Endothelial cell (in vitro differentiated cells): ENCODE measurements around the gene C20orf144. TPM values are rescaled to one million over a fixed set of nuclear protein-coding genes. Genes with fewer than 3 reads are reported as not detected.
A peak's percentile ranks its signal among the peaks of the same experiment; 100 is the strongest.

ENCODE experiments used
- DNase-seq: peaks from one replicate; pipeline ENCODE4 v3.0.0; 2021; ENCODE audit warnings: low spot score
- H3K27ac Mint-ChIP-seq: one replicate; pipeline ENCODE4 v1.8.0; 2021; ENCODE audit warnings: mixed read lengths, inconsistent platforms; ENCODE audit not compliant: unreplicated experiment
- H3K27me3 Mint-ChIP-seq: one replicate; pipeline ENCODE4 v1.8.0; 2021; ENCODE audit warnings: mild to moderate bottlenecking, moderate library complexity, mixed read lengths, inconsistent platforms; ENCODE audit not compliant: unreplicated experiment
- H3K36me3 Mint-ChIP-seq: one replicate; pipeline ENCODE4 v1.8.0; 2021; ENCODE audit warnings: mild to moderate bottlenecking, low read depth, mixed read lengths, inconsistent platforms; ENCODE audit not compliant: unreplicated experiment
- H3K4me1 Mint-ChIP-seq: one replicate; pipeline ENCODE4 v1.8.0; 2021; ENCODE audit warnings: mild to moderate bottlenecking, mixed read lengths, inconsistent platforms; ENCODE audit not compliant: unreplicated experiment
- H3K4me3 Mint-ChIP-seq: one replicate; pipeline ENCODE4 v1.8.0; 2021; ENCODE audit warnings: mild to moderate bottlenecking, mixed read lengths, inconsistent platforms; ENCODE audit not compliant: unreplicated experiment
- H3K9me3 Mint-ChIP-seq: one replicate; pipeline ENCODE4 v1.8.0; 2021; ENCODE audit warnings: mixed read lengths, inconsistent platforms; ENCODE audit not compliant: unreplicated experiment
- total RNA-seq: library from RNA; stranded (reverse); fragmentation: NEBNext Ultra II Directional; extraction: Animal tissue kit (Norgen Biotek cat#: 25700); gene quantifications from one replicate; pipeline ENCODE4 v1.2.1, GENCODE V29; 2021; ENCODE audit not compliant: unreplicated experiment
- TF ChIP-seq, protein P1 (sequence below): fragments of 200-600 bp; sonication (generic); IDR thresholded peaks from one replicate; pipeline ENCODE4 v1.5.0; 2021; ENCODE audit warnings: antibody characterized with exemption; ENCODE audit not compliant: unreplicated experiment

Gene C20orf144
- total RNA-seq, 1 donor from 2014 or later: not detected

DNA sequence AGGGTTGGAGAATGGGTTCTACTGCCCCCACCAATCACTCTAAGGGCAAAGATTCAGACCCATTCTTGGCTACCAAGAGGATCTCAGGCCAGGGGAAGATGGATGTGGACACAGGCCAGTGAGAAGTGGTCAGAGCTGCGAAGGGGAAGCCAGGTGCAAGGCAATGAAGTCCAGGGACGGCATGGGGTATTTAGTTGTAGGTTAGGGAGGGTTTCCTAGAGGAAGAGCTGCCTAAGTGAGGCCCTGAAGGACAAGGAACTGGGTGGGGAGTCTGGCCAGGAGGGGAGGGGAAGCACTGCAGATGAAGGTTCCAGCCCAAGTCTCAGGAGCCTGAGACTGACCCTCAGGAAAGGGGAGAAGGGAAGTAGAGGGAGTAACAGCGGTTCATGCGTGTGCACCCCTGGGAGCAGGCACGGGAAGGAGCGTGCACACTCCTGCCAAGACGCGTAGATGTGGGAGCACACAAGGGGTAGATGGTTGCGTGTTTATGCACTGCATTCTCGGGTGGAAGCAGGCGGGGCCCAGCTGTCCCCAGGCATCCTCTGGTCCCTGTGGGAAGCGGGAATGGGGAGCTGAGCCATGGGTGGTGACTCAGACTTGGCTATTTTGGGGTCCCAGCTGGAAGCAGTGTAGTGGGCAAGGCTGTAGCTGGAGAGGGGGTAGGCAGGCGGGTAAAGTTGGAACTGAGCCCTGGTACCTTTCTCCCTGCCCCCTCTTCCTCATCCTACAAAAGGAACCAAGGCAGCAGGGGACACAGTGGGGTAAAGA is 7.9 kb downstream of the C20orf144 start:
- TF ChIP-seq, protein P1, sequence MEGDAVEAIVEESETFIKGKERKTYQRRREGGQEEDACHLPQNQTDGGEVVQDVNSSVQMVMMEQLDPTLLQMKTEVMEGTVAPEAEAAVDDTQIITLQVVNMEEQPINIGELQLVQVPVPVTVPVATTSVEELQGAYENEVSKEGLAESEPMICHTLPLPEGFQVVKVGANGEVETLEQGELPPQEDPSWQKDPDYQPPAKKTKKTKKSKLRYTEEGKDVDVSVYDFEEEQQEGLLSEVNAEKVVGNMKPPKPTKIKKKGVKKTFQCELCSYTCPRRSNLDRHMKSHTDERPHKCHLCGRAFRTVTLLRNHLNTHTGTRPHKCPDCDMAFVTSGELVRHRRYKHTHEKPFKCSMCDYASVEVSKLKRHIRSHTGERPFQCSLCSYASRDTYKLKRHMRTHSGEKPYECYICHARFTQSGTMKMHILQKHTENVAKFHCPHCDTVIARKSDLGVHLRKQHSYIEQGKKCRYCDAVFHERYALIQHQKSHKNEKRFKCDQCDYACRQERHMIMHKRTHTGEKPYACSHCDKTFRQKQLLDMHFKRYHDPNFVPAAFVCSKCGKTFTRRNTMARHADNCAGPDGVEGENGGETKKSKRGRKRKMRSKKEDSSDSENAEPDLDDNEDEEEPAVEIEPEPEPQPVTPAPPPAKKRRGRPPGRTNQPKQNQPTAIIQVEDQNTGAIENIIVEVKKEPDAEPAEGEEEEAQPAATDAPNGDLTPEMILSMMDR: no peak
- Mint-ChIP-seq H3K36me3 (peaks cover 8% of the 10 kb centered on the region), H3K4me1 (peaks cover 21% of the 10 kb centered on the region), H3K4me3 (no peak overlapping the region), H3K27me3 (peaks cover 15% of the 10 kb centered on the region), H3K9me3 (no peaks in the 10 kb centered on the region), H3K27ac (peak overlapping the region; percentile 16)
- DNase-seq: no peak

DNA sequence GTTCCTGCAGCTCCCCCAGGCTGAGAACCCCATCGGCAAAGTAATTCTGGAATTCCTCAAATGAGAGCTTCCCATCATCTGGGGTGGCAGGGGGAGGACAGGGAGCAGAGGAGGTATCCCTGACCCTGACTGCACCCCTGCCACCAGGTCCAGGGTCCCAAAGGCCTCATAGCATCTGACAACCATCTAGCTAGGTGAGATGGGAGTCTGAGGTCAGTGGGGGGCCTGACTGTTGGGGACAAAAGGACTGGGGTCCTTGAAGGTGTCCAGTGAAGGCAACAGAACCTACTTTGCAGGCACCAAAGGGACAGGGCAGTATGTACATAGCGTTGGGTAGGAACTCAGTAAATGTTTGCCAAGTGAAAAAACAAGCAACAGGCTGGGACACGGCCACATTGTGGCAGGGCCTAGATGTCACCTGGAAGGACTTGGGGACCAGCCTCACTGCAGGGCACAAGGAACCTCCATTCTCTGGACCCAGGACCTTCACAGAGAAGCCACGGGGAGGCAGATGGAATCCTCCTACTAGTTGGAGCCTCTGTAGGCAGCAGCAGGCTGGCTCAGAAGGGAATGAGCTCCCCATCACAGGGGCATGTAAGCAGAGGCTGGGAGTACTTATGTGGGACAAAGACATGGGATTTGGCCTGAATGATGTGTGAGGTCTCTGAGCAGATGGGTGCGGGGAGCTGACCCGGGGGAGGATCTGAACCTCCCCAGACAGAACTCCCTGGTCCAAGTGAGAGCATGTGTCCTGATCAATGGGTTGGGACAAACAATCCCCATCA is 8.8 kb downstream of the C20orf144 start:
- no peaks in the 10 kb centered on the region for H3K9me3 Mint-ChIP-seq
- H3K27me3 Mint-ChIP-seq: peaks cover 13% of the 10 kb centered on the region
- H3K4me1 Mint-ChIP-seq: peaks cover 23% of the 10 kb centered on the region
- no peak overlapping the region for H3K27ac Mint-ChIP-seq
- H3K36me3 Mint-ChIP-seq: peaks cover 10% of the 10 kb centered on the region
- no peak for DNase-seq
- H3K4me3 Mint-ChIP-seq: no peak overlapping the region
- TF ChIP-seq, protein P1: no peak

DNA sequence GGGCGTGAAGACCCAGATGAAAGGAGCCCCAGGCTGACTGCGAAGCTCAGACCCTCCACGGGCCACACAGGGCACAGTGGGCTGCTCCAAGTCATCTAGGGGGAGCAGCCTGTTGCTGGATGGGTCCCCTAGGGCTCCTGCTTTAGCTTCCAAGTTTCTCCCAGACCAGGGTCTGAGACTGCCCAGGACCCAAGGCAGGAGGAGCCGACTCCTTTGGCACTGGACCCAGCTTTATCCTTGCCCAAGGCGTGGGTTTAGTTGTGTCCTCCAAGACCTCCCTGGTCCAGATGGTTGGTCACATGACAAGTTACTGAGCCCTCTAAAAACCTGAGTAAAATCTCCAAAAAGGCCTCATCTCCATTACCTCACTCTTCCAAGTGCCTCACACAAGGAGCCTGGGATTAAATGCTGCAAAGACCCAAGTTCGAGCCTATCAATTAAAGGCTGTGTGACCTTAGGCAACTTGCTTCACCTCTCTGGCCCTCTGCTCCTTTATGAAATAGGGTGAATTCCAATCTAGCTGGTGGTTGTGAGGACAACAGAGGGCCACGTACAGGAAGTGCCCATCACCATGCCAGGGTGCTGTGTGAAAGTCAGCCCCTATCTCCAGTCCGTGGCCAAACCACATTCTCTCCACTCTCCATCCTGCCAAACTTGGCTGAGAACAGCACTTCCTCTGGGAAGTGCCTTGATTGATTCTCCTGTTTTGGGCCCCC is 9.6 kb downstream of the C20orf144 start:
- DNase-seq: no peak
- H3K36me3 Mint-ChIP-seq: peaks cover 10% of the 10 kb centered on the region
- H3K9me3 Mint-ChIP-seq: no peaks in the 10 kb centered on the region
- TF ChIP-seq, protein P1: no peak
- H3K27me3 Mint-ChIP-seq: peaks cover 14% of the 10 kb centered on the region
- H3K4me3 Mint-ChIP-seq: peak overlapping the region; percentile 51
- peaks cover 18% of the 10 kb centered on the region for H3K4me1 Mint-ChIP-seq
- no peak overlapping the region for H3K27ac Mint-ChIP-seq

DNA sequence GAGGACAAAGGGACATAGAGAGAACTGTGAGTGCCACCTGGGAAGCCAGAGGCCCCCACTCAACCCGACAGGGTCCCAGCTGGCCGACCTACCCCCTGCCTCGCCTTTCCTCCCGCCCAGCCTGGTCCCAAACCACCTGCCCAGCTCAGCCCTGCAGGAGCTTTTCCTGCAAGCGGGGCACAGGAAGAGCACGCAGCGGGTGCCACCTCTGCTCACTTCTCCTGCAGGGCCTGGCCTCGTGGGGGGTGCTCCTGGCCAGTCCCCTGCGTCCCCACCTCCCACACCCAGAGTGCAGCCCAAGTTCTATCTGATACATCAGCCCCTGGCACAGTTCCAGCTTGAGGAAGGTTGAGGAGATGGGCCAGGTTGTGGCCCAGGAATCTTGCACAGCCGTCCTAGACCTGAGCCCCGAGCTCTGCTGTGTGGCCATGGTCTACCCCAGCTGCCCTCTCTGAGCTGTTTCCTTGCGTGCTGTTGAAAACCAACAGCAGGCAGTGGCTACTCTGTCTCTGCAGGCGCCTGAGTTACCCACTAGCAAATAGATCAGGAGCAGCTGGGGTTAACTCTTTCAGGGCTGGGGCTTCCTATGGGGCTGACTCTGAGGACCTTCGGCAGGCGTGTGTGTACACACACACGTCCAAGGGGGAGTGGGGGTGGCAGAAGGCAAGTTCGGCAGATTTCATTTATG is 10.4 kb downstream of the C20orf144 start:
- peak overlapping the region; percentile 91 for H3K4me3 Mint-ChIP-seq
- no peak overlapping the region for H3K27ac Mint-ChIP-seq
- peaks cover 17% of the 10 kb centered on the region for H3K4me1 Mint-ChIP-seq
- TF ChIP-seq, protein P1: no peak
- peaks cover 13% of the 10 kb centered on the region for H3K27me3 Mint-ChIP-seq
- H3K36me3 Mint-ChIP-seq: peaks cover 10% of the 10 kb centered on the region
- no peaks in the 10 kb centered on the region for H3K9me3 Mint-ChIP-seq
- no peak for DNase-seq
